ENCODE data around the gene SFTA2. TPM values are rescaled to one million over a fixed set of nuclear protein-coding genes. Genes with fewer than 3 reads are reported as not detected.

SFTA2 gene
- total and polyA plus RNA-seq, 9 of the 15 experiments (the other 6 are each of a cell fraction or from before 2014, with no cell fraction given) = not detected

DNA sequence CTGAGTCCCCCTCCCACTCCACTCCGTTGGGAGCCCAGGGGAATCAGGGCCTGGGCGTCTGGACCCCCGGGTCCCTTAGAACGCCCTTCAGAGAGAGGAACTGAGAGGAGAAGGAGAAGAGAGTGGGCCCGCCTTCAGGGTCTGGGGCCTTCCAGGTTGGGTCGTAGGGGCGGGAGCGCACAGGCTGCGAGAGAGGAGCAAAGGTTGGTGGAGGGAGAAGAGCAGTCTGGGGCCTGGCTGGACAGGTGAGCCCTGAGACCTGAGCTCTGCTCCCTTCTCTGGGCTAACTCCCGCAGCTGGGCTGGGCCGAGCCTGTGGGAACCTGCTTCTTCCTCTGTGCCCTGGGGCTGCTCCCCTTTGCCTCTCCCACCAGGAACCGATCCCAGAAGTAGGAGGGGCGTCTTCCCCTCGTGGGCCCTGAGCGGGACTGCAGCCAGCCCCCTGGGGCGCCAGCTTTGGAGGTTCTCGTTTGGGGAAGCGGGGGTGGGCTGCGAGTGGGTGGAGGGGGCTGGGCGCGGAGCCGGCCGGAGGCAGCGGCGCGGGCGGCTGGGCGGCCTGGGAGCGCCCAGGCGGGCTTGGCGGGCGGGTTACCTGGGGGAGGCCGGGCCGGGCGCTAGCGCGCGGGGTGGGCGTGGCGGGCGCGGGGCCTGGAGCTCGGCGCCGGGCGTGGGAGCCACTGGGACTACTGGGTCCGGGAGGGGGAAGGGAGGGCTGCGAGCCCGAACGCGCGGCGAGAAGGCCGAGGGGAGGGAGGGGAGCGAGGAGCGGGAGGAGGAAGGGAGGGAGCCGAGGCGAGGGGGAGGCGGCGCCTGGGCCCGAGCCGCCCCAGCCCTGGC, 48.1 kb downstream of the SFTA2 start, which contains the start of gene DDR1 (continued):
- TF ChIP-seq, protein P1, sequence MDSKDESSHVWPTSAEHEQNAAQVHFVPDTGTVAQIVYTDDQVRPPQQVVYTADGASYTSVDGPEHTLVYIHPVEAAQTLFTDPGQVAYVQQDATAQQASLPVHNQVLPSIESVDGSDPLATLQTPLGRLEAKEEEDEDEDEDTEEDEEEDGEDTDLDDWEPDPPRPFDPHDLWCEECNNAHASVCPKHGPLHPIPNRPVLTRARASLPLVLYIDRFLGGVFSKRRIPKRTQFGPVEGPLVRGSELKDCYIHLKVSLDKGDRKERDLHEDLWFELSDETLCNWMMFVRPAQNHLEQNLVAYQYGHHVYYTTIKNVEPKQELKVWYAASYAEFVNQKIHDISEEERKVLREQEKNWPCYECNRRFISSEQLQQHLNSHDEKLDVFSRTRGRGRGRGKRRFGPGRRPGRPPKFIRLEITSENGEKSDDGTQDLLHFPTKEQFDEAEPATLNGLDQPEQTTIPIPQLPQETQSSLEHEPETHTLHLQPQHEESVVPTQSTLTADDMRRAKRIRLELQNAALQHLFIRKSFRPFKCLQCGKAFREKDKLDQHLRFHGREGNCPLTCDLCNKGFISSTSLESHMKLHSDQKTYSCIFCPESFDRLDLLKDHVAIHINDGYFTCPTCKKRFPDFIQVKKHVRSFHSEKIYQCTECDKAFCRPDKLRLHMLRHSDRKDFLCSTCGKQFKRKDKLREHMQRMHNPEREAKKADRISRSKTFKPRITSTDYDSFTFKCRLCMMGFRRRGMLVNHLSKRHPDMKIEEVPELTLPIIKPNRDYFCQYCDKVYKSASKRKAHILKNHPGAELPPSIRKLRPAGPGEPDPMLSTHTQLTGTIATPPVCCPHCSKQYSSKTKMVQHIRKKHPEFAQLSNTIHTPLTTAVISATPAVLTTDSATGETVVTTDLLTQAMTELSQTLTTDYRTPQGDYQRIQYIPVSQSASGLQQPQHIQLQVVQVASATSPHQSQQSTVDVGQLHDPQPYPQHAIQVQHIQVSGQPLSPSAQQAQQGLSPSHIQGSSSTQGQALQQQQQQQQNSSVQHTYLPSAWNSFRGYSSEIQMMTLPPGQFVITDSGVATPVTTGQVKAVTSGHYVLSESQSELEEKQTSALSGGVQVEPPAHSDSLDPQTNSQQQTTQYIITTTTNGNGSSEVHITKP (IDR thresholded peaks at IDR 0.05; ENCODE audit: partially characterized antibody) = peak; percentile 52
- peak; percentile 23; the same call in 1 of the 2 replicates for TF ChIP-seq ZNF263 (CRISPR knock-in tag; IDR thresholded peaks at IDR 0.05; ENCODE audit: borderline replicate concordance)
- TF ChIP-seq, protein P2, sequence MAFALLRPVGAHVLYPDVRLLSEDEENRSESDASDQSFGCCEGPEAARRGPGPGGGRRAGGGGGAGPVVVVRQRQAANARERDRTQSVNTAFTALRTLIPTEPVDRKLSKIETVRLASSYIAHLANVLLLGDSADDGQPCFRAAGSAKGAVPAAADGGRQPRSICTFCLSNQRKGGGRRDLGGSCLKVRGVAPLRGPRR (CRISPR knock-in tag; IDR thresholded peaks at IDR 0.05) = no peak
- no peak for TF ChIP-seq CREB3L1 (IDR thresholded peaks at IDR 0.05; ENCODE audit: borderline replicate concordance, low read depth)
- no peak for TF ChIP-seq NFATC3 (IDR thresholded peaks at IDR 0.05)
- TF ChIP-seq NCOR1 (IDR thresholded peaks at IDR 0.05) = no peak
- TF ChIP-seq ZNF239 (CRISPR knock-in tag; IDR thresholded peaks at IDR 0.05) = no peak
- no peak for TF ChIP-seq SLC30A9 (CRISPR knock-in tag; IDR thresholded peaks at IDR 0.05)
- no peak for TF ChIP-seq KLF1 (tag; IDR thresholded peaks at IDR 0.05)
- no peak for TF ChIP-seq MYBL2 (IDR thresholded peaks at IDR 0.05; ENCODE audit: low read depth)
- no peak for TF ChIP-seq MYBL2 (CRISPR knock-in tag; IDR thresholded peaks at IDR 0.05; ENCODE audit: borderline replicate concordance)
- no peak for TF ChIP-seq ZFP30 (CRISPR knock-in tag; IDR thresholded peaks at IDR 0.05; ENCODE audit: borderline replicate concordance)
- TF ChIP-seq KAT2B (IDR thresholded peaks at IDR 0.05; ENCODE audit: low read depth, low read length) = no peak
- TF ChIP-seq HSF4 (CRISPR knock-in tag; IDR thresholded peaks at IDR 0.05; ENCODE audit: borderline replicate concordance) = no peak
- TF ChIP-seq SRSF9 (IDR thresholded peaks at IDR 0.05; ENCODE audit: borderline replicate concordance, low read depth, low read length) = no peak
- no peak for TF ChIP-seq RFX7 (CRISPR knock-in tag; IDR thresholded peaks at IDR 0.05)
- TF ChIP-seq, protein P3, sequence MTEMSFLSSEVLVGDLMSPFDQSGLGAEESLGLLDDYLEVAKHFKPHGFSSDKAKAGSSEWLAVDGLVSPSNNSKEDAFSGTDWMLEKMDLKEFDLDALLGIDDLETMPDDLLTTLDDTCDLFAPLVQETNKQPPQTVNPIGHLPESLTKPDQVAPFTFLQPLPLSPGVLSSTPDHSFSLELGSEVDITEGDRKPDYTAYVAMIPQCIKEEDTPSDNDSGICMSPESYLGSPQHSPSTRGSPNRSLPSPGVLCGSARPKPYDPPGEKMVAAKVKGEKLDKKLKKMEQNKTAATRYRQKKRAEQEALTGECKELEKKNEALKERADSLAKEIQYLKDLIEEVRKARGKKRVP (CRISPR knock-in tag; IDR thresholded peaks at IDR 0.05) = no peak
- no peak for TF ChIP-seq CBX2 (IDR thresholded peaks at IDR 0.05; ENCODE audit: insufficient read depth, low read length, poor library complexity, severe bottlenecking)
- 0 out of 2 replicates have a peak, but pooled peaks have one; percentile 23 for TF ChIP-seq ZNF740 (CRISPR knock-in tag; IDR thresholded peaks at IDR 0.05)
- TF ChIP-seq ZNF740 (tag; IDR thresholded peaks at IDR 0.05) = no peak
- TF ChIP-seq RNF2 (IDR thresholded peaks at IDR 0.05) = no peak

All from K562 (cell line).